Measurements from ENCODE around the gene GNAT3. TPM values are rescaled to one million over a fixed set of nuclear protein-coding genes. Genes with fewer than 3 reads are reported as not detected.

Gene GNAT3
- total and polyA plus RNA-seq, 7 donors = not detected

DNA sequence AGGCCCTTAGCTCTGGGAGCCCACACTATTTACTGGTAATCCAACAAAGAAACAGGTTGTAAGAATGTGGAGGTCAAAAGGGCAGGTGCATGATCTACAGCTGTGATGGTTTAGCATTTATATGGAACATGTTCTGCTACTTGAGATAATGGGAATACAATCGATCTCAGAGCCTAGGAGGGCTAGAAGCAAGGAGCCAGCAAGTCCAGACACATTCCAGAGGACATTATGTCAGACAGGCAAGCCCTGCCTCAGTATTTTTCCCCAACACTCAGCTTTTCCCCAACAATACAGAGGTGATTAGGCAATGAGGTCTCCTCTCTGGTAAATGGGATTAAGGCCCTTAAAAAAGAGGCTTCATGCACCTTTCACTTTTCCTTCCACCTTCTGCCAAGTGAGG is 21.4 kb upstream of the GNAT3 start:
- TF ChIP-seq POLR2AphosphoS5 (IDR thresholded peaks at IDR 0.05) (no peak), POLR2A (IDR thresholded peaks at IDR 0.05) (no peak), EP300 (IDR thresholded peaks at IDR 0.05) (no peak)
- TF ChIP-seq, protein P1, sequence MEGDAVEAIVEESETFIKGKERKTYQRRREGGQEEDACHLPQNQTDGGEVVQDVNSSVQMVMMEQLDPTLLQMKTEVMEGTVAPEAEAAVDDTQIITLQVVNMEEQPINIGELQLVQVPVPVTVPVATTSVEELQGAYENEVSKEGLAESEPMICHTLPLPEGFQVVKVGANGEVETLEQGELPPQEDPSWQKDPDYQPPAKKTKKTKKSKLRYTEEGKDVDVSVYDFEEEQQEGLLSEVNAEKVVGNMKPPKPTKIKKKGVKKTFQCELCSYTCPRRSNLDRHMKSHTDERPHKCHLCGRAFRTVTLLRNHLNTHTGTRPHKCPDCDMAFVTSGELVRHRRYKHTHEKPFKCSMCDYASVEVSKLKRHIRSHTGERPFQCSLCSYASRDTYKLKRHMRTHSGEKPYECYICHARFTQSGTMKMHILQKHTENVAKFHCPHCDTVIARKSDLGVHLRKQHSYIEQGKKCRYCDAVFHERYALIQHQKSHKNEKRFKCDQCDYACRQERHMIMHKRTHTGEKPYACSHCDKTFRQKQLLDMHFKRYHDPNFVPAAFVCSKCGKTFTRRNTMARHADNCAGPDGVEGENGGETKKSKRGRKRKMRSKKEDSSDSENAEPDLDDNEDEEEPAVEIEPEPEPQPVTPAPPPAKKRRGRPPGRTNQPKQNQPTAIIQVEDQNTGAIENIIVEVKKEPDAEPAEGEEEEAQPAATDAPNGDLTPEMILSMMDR (IDR thresholded peaks at IDR 0.05) = no peak
- no peak overlapping the region for H3K27ac ChIP-seq
- 42 to 57% methylated on average over 1 of the region's 1 CpG for WGBS, 2 donors
- no peak overlapping the region for H3K4me3 ChIP-seq
- no peaks in the 10 kb centered on the region for H3K36me3 ChIP-seq
- H3K27me3 ChIP-seq = no peaks in the 10 kb centered on the region
- DNase-seq = no peak
- intact Hi-C loops (cut with DNase I) = no loop called here
- no peaks in the 10 kb centered on the region for H3K4me1 ChIP-seq
- no peaks in the 10 kb centered on the region for H3K9me3 ChIP-seq

DNA sequence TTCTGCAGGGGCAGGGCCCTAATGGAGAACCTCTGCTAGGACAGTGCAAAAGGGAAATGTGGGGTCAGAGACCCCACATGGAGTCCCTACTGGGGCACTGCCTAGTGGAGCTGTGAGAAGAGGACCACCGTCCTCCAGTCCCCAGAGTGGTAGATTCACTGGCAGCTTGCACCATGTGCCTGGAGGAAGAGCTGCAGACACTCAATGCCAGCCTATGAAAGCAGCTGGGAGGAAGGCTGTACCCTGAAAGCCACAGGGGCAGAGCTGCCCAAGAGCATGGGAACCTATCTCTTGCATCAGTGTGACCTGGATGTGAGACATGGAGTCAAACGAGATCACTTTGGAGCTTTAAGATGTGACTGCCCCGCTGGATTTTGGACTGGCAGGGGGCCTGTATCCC is 20.3 kb upstream of the GNAT3 start:
- no peak overlapping the region for H3K27ac ChIP-seq
- no peak overlapping the region for H3K4me3 ChIP-seq
- no peaks in the 10 kb centered on the region for H3K27me3 ChIP-seq
- no peaks in the 10 kb centered on the region for H3K9me3 ChIP-seq
- WGBS, 2 donors = 88 to 93% methylated on average over 3 of the region's 3 CpGs
- no peak for DNase-seq
- TF ChIP-seq POLR2A (IDR thresholded peaks at IDR 0.05) = no peak
- TF ChIP-seq EP300 (IDR thresholded peaks at IDR 0.05) = no peak
- TF ChIP-seq POLR2AphosphoS5 (IDR thresholded peaks at IDR 0.05) = no peak
- TF ChIP-seq, protein P1 (IDR thresholded peaks at IDR 0.05) = no peak
- H3K36me3 ChIP-seq = no peaks in the 10 kb centered on the region
- intact Hi-C loops (cut with DNase I) = no loop called here
- no peaks in the 10 kb centered on the region for H3K4me1 ChIP-seq

DNA sequence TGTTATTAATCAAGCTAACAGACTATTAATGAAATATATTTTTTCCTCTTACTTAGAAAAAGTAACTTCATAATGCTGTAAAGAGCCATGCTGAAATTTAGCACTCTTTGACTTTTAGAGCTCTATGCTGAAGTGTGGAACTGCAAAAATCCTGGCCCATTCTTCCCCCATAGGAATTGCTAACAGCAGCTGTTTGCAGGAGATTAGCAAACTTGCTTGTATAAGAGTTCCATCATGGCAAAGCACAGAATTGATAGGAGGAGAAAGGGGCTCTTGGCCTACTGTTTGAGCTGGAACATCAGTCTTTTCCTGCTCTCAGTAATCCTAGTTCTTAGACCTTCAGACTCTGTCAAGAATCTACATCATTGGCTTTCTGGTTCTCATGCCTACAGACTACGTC is 18.3 kb upstream of the GNAT3 start:
- intact Hi-C loops (cut with DNase I) = no loop called here
- Histone ChIP-seq H3K27me3 (no peaks in the 10 kb centered on the region), H3K27ac (no peak overlapping the region), H3K4me3 (no peak overlapping the region), H3K36me3 (no peaks in the 10 kb centered on the region), H3K4me1 (no peaks in the 10 kb centered on the region), H3K9me3 (no peaks in the 10 kb centered on the region)
- TF ChIP-seq EP300 (IDR thresholded peaks at IDR 0.05) = no peak
- no peak for TF ChIP-seq POLR2A (IDR thresholded peaks at IDR 0.05)
- no peak for TF ChIP-seq POLR2AphosphoS5 (IDR thresholded peaks at IDR 0.05)
- TF ChIP-seq, protein P1 (IDR thresholded peaks at IDR 0.05) = no peak
- no peak for DNase-seq
- 86 to 93% methylated on average over 1 of the region's 1 CpG for WGBS, 2 donors

DNA sequence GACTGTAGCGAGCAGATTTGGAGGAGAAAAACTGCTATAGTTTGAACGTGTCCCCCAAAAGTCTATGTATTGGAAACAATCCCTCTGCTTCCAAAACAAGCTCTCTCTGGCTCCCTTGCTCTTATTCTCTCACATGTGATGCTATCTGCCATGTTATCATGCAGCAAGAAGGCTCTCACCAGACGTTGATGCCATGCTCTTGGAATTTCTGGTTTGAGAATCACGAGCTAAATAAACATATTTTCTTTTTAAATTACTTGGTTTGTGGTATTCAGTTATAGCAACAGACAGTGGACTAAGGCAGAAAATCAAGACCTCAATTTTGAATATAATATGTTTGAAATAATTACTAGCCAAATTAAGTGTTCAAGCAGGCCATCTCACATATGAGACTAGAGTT is 17.5 kb upstream of the GNAT3 start:
- no peaks in the 10 kb centered on the region for H3K9me3 ChIP-seq
- no peak for DNase-seq
- no peaks in the 10 kb centered on the region for H3K4me1 ChIP-seq
- H3K27me3 ChIP-seq = no peaks in the 10 kb centered on the region
- 64 to 75% methylated on average over 4 of the region's 4 CpGs for WGBS, 2 donors
- no peak overlapping the region for H3K27ac ChIP-seq
- no peak overlapping the region for H3K4me3 ChIP-seq
- H3K36me3 ChIP-seq = no peaks in the 10 kb centered on the region
- no peak for TF ChIP-seq POLR2AphosphoS5 (IDR thresholded peaks at IDR 0.05)
- TF ChIP-seq, protein P1 (IDR thresholded peaks at IDR 0.05) = no peak
- TF ChIP-seq POLR2A (IDR thresholded peaks at IDR 0.05) = no peak
- TF ChIP-seq EP300 (IDR thresholded peaks at IDR 0.05) = no peak
- intact Hi-C loops (cut with DNase I) = no loop called here

DNA sequence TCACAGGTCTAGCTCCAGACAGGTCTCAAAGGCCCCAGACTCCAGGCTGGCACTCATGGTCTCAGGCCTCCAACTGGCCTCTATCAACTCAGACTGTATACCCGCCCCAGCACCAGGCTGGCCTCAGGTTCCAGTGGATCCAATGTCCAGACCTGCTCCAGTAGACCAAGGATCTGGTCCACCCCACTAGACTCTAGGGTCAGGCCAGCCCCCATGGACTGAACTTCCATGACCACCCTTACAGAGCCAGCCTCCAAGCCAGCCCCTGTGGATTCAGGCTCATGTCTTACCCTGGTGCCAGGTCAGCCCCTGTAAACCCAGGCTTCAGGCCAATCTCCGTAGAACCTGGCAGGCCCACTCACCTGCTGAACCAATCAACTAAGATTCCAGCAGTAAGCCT is 16.8 kb upstream of the GNAT3 start:
- 90 to 93% methylated on average over 2 of the region's 2 CpGs for WGBS, 2 donors
- no peak for TF ChIP-seq POLR2AphosphoS5 (IDR thresholded peaks at IDR 0.05)
- TF ChIP-seq POLR2A (IDR thresholded peaks at IDR 0.05) = no peak
- TF ChIP-seq EP300 (IDR thresholded peaks at IDR 0.05) = no peak
- TF ChIP-seq, protein P1 (IDR thresholded peaks at IDR 0.05) = no peak
- Histone ChIP-seq H3K27ac (no peak overlapping the region), H3K36me3 (no peaks in the 10 kb centered on the region), H3K9me3 (no peaks in the 10 kb centered on the region), H3K27me3 (no peaks in the 10 kb centered on the region), H3K4me3 (no peak overlapping the region), H3K4me1 (no peaks in the 10 kb centered on the region)
- no peak for DNase-seq
- intact Hi-C loops (cut with DNase I) = no loop called here

Data from sigmoid colon (tissue), 7 donors.